HG03196 (cell line): ENCODE data around the gene SERHL2.
"Not testable (repeated sequence)": the region's sequence is repeated elsewhere in the genome, so short reads cannot be mapped to it uniquely, and the experiment has no call there.

Experiments used
- ATAC-seq: cut with Tn5 transposase; IDR thresholded peaks from one replicate; pipeline ENCODE4 v1.9.1; 2021; ENCODE audit not compliant: unreplicated experiment

The SERHL2 gene

GRCh38 chr22:42535082-42535731 is 18.5 kb upstream of the SERHL2 start:
- ATAC-seq = not testable (repeated sequence)

GRCh38 chr22:42536166-42536565 is 17.6 kb upstream of the SERHL2 start:
- ATAC-seq = no peak

GRCh38 chr22:42536634-42537033 is 17.1 kb upstream of the SERHL2 start:
- not testable (repeated sequence) for ATAC-seq

- ATAC-seq = peak; percentile 39
Observed at GRCh38 chr22:42537199-42537831, 16.4 kb upstream of the SERHL2 start.

GRCh38 chr22:42539236-42539771 is 14.5 kb upstream of the SERHL2 start:
- not testable (repeated sequence) for ATAC-seq

- no peak for ATAC-seq
Observed at GRCh38 chr22:42544686-42545085, 9.1 kb upstream of the SERHL2 start.

- no peak for ATAC-seq
Observed at GRCh38 chr22:42547562-42547961, 6.2 kb upstream of the SERHL2 start.

GRCh38 chr22:42548126-42548525 is 5.6 kb upstream of the SERHL2 start:
- not testable (repeated sequence) for ATAC-seq

GRCh38 chr22:42548597-42549330 is 5.0 kb upstream of the SERHL2 start:
- no peak for ATAC-seq

GRCh38 chr22:42549331-42550060 is 4.3 kb upstream of the SERHL2 start:
- ATAC-seq = no peak

GRCh38 chr22:42552294-42552647 is 1.5 kb upstream of the SERHL2 start:
- ATAC-seq = not testable (repeated sequence)

GRCh38 chr22:42560381-42560780 is 6.6 kb downstream of the SERHL2 start:
- ATAC-seq = no peak

GRCh38 chr22:42560781-42561180 is 7.0 kb downstream of the SERHL2 start:
- ATAC-seq = no peak

GRCh38 chr22:42561856-42562255 is 8.1 kb downstream of the SERHL2 start:
- ATAC-seq = no peak

- ATAC-seq = no peak
Observed at GRCh38 chr22:42562279-42562678, 8.5 kb downstream of the SERHL2 start.

GRCh38 chr22:42562684-42563083 is 8.9 kb downstream of the SERHL2 start:
- no peak for ATAC-seq

GRCh38 chr22:42563943-42564342 is 10.2 kb downstream of the SERHL2 start:
- not testable (repeated sequence) for ATAC-seq

GRCh38 chr22:42564699-42565098 is 10.9 kb downstream of the SERHL2 start:
- ATAC-seq = no peak

- no peak for ATAC-seq
Observed at GRCh38 chr22:42565956-42566355, 12.2 kb downstream of the SERHL2 start.

- ATAC-seq = not testable (repeated sequence)
Observed at GRCh38 chr22:42567950-42568349, 14.2 kb downstream of the SERHL2 start.

- ATAC-seq = not testable (repeated sequence)
Observed at GRCh38 chr22:42570580-42570979, 16.8 kb downstream of the SERHL2 start.
